HG03354 (cell line): ENCODE data around the gene DHPS.

Experiments
- ATAC-seq: cut with Tn5 transposase; IDR thresholded peaks from one replicate; pipeline ENCODE4 v1.9.1; 2021; ENCODE audit warnings: mild to moderate bottlenecking; ENCODE audit not compliant: unreplicated experiment, poor library complexity, severe bottlenecking

The DHPS gene

GRCh38 chr19:12676928-12677327, 4.8 kb downstream of the DHPS start:
- ATAC-seq = no peak

DNA sequence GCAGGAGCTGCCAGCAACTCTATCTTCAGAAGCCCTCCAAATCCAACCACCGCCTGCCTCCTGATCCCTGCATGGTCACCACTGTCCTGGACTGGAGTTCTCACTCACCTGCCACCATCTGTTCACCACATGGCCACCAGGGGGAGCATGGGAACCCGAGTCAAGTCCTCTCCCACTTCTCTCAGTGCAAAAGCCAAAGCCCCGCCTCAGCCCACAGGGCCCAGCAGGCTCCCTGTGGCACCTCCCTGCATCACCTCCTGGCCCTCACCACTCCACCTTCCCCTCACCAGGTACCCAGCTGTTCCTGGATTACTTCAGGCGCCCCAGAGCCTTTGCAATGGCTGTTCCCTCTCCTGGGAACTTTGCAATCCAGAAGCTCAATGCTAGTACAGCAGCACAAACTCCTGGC, 5.3 kb downstream of the DHPS start:
- ATAC-seq = no peak

DNA sequence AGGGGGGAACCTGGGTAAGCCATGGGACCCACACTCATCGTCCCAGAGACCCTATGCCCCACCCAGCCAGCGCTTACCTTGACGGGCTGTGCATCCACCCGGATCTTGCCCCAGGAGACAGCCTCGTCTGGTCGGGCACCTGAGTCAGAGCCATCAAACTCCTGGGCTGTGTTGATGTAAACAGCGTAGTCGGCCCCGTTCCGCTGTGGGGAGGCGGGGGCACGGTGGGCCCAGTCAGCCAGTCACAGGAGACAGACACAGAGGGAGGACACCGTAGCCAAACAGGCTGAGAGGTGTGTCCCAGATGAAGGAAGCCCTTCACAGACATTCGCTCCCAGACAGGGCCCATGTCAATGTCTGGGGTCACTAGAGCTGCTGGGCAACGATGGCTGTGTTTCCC, 5.7 kb downstream of the DHPS start:
- ATAC-seq = no peak

GRCh38 chr19:12675399-12675798, 6.3 kb downstream of the DHPS start:
- ATAC-seq = no peak

- no peak for ATAC-seq
Measured at GRCh38 chr19:12672744-12673143, 8.9 kb downstream of the DHPS start.

DNA sequence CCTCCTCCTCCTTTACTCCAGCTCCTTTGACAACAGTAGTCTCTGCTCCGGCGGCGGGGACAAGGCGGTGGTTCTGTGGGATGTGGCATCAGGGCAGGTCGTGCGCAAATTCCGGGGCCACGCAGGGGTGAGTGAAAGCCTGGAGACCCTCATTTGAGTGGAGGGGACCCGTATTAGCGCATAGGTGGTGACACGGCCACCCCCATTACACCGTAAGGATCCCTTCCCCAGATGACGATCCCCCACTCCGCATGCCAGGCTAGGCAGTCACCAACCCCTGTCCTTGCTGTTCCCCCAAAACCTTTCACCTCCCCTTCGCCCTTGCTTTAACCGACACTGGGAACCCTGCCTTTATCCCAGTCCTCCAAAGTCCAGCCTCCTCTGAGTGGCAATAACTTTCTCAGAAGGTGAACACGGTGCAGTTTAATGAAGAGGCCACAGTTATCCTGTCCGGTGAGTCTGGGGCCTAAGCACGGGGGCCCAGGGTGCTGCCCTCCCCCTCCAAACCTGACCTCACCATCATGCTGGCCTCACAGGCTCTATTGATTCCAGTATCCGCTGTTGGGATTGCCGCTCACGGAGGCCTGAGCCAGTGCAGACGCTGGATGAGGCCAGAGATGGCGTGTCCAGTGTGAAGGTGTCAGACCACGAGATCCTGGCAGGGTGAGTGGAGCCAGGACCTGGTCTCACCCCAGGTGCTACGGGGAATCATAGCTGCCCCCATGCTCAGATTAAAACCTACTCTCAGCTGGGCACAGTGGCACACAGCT, 11.3 kb downstream of the DHPS start:
- ATAC-seq = no peak

DNA sequence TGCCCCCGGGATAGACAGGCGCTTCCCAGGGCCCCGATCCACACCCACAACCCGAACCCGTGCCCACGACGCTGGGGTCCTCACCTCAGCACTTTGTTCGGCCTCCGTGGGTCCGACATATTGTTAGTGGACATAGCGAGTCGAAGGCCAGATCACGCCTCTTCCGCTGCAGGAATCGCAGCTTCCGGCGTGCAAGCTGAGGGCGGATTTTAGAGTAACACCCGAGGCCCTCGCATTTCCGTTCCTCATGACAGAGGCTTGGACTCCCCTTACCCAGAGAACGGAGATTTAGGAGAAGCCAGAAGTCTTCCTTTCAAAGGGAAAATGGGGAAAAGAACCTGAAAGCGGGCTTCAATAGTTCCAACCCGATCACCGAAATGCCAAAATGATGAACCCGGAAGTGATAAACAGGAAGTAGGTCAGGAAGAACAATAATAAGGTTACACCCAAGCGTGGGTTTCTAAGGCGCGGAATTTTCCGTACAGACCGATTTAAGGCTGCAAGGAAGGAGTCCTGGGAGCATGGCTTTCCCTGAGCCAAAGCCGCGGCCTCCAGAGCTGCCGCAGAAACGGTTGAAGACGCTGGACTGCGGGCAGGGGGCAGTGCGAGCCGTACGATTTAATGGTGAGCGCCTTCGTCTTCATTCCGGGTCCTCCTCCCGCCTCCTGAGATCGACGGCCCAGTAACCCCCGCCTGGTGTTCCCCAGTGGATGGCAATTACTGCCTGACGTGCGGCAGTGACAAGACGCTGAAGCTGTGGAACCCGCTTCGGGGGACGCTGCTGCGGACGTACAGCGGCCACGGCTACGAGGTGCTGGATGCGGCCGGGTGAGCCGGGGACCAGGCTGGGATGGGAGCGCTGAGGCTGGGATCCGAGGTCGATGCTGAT, 12.2 kb downstream of the DHPS start:
- ATAC-seq = peak; percentile 43

DNA sequence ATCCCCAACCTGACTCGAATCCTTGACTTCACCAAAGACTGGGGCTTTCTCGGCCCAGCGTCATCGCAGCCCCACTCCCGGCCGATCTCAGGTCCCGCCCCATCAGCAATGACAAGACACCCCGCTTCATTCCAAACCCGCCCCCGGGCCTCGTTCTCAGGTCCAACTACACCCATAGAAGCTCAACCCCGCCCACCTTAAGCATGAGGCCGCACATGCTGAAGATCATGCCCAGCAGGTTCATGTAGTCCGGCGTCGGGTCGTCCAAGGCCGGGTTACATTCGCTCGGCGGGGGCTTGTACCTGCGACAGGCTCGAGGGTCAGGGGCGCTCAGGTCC, 12.8 kb downstream of the DHPS start:
- ATAC-seq = peak; percentile 11

DNA sequence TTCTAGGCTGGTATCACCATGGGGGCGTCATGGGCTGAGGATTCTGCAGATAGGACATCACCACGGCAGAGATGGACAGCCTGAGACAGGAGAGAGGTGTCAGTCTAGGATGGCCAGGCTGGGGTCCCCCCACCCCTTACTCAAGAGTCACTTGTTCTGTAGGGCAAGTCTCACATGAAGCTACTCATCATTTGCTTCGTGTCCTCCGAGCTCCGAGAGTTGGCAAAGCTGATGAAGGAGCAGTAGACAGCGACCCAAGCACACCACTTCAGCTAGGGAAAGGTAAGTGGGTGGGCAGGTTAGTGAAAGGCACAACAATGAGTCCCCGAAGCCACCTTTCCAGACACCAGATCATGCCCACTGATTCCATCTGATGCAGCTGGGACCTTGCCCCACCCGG, 13.3 kb downstream of the DHPS start:
- ATAC-seq = no peak

GRCh38 chr19:12667731-12668302, 13.9 kb downstream of the DHPS start:
- ATAC-seq = no peak

GRCh38 chr19:12666265-12667048, 15.2 kb downstream of the DHPS start, which contains the start of the genes MAN2B1 and WDR83:
MAN2B1 (minus strand) TSS chr19:12666742; CDS start chr19:12666701, 41 bp downstream.
WDR83 (plus strand) TSS chr19:12666807; CDS start chr19:12669791, 2,984 bp downstream.
- peak; percentile 40 for ATAC-seq

- no peak for ATAC-seq
Measured at GRCh38 chr19:12665671-12666264, 15.9 kb downstream of the DHPS start.

DNA sequence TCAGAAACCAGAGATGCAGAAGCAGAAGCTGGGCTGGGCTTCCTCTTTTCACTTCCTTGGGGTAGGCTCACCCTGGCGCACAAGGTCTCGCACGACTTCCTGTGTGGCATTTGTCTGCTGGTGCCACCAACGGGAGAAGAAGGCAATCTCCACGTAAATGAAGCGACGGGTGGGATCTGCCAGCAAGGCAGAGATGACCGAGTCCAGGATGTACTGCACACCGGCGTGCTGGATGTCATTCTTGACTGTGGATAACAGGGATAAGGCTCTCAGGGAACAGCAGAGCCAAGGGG, 16.5 kb downstream of the DHPS start:
- no peak for ATAC-seq

DNA sequence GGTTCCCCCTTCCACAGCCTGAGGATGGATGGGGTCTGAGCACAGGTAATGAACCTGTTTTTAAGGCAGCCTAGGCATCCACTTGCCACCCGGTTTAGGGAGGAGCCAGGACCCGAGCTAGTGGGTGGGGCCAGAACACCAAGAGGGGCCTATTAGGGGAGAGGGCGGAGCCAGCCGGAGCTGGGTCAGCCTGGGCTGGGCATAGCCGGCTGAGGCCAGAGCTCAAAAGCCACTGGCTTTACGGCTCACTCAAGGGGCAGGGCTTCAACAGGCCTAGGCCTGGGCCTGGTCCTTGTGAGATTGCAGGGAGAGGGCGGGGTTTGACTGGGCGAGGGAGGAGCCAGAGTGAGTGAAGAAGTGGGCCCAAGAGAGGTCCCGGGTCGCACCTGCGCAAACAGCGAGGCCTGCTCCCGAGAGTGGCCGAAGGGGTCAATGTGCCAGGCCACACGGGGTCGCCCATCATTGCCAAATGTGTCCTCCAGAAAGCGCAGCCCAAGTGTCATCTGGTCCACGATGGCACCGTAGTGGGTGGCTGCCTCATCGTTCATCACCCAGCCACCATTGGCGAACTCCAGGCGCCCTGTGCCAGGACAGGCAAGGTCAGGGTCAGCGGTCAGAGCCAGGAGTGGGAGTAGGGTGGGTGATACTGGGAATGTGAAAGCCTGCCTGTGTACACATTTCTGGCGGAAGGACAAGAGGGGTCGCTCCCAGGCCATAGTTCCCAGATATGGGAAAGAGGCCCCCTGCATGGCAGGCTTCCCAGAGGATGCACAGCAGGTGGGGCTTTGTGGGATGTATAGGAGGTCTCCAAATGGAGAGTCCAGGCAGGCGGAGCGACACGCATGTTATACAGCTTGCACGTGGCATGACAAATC, 17.0 kb downstream of the DHPS start:
- ATAC-seq = no peak

- no peak for ATAC-seq
Measured at GRCh38 chr19:12660980-12661379, 20.7 kb downstream of the DHPS start.

- ATAC-seq = no peak
Measured at GRCh38 chr19:12657966-12658365, 23.7 kb downstream of the DHPS start.

DNA sequence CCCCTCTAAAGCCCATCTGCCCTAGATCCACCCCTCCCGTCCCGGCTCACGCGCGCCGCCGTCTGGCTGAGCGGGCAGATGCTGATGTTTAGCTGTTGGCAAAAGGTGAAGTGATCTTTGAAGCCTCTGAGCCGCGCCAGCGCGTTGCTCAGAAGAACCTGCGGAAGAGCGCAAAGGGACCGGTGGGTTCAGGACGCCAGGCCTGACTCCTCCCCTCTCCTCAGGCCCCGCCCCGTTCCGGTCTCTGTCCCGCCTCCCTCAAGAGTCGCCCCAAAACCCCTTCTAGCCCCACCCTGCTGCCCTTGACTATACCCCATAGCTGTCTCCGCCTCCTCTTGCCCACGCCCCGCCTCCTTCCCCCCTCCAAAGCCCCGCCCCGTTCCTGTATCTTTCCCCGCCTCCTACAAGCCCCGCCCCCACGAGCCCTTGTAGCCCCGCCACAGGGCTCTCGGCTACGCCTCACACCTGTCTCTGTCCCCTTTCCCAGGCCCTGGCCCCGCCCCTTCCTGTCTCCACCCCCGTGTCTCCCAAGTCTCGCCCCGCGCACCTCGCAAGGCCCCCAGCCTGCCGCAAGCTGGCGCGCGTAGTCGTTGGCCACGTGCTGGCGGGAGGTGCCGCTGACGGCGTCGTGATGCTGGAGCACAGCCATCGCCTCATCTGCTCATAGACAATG, 24.6 kb downstream of the DHPS start:
- no peak for ATAC-seq

GRCh38 chr19:12655546-12655945, 26.1 kb downstream of the DHPS start:
- no peak for ATAC-seq
